HG03565 (cell line): Measurements from ENCODE around the gene ARSB.

Source experiments
- ATAC-seq: cut with Tn5 transposase; IDR thresholded peaks from one replicate; pipeline ENCODE4 v1.9.1; 2021; ENCODE audit warnings: mild to moderate bottlenecking, moderate library complexity; ENCODE audit not compliant: unreplicated experiment

Gene ARSB

GRCh38 chr5:78810098-78810920 is 174.8 kb downstream of the ARSB start:
- ATAC-seq: no peak

- ATAC-seq: no peak
Observed at GRCh38 chr5:78809444-78809843, 175.7 kb downstream of the ARSB start.

- ATAC-seq: no peak
Observed at GRCh38 chr5:78808818-78809217, 176.3 kb downstream of the ARSB start.

- no peak for ATAC-seq
Observed at GRCh38 chr5:78808380-78808779, 176.7 kb downstream of the ARSB start.

DNA sequence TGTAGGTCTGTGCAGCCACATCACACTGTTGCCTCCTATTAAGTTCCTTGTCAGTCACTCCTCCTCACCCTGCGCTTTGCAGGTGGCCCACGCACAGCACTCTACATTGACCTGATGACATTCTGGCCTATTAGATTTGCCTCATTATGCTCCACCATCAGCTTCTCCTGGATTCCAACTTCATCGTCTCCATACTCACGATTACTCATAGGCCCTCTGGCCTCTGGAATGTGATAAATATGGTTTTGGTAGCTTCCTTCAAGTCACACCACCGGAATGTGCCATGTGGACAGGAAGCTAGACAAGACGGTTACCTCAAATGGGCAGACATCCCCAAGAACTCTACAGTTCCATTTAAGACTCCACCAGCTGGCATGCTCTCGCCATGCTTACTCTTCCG is 178.6 kb downstream of the ARSB start:
- no peak for ATAC-seq

GRCh38 chr5:78805474-78806124 is 179.5 kb downstream of the ARSB start:
- ATAC-seq: no peak

DNA sequence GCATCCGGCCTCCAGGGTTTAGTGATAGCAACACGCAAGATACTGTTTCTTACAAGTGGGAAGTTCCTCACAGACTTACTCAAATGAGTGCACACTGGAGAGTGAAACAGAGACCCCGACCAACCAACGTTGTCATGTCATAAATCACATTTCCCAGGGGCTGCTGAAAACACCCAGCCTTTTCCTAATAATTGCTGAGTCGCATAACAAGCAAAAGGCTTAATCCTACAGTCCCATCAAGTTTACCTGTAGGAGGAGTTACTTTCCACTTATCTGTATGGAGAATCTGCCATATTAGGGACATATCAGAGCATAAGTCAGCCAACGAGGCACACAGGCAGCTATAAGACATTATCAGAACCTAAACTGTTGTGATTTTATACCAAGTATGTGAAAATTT is 180.1 kb downstream of the ARSB start:
- ATAC-seq: no peak

- ATAC-seq: no peak
Observed at GRCh38 chr5:78803941-78804340, 181.2 kb downstream of the ARSB start.

- ATAC-seq: no peak
Observed at GRCh38 chr5:78803353-78803752, 181.8 kb downstream of the ARSB start.

GRCh38 chr5:78801413-78801812 is 183.7 kb downstream of the ARSB start:
- no peak for ATAC-seq

- ATAC-seq: no peak
Observed at GRCh38 chr5:78799266-78800017, 185.7 kb downstream of the ARSB start.

- no peak for ATAC-seq
Observed at GRCh38 chr5:78798673-78799029, 186.5 kb downstream of the ARSB start.

DNA sequence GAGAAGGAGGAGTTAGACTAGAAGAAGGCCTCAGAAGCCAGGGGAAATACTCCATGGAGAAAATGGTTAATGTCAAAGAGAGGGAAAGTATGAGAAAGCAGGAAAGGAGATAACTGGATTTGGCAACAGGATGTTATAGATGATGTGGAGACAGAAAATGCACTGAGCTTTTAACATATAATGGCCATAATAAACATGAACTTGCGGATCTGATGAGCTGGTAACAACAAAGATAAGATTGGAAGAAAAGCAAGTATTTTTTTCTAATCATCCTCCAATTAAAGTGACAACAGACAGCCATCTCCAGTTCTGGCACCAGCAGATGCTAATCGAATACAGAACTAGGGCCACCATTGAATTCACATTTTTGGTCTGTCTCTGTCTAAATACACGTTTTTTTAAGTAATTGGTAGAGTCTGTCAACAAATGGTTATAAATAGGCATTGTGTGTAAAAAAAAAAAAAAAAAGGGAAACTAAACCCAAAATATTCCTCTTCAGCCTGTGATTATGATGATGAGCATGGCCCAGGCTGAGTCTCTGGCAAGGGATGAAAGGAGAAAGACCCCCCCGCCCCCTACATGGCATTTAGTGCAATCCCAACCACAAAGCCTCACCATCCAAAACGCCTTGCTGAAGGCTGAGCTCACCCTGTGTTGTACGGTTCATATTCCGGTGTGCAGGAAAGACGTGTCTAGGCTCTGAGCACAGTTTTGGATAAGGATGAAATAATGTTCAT is 187.0 kb downstream of the ARSB start:
- no peak for ATAC-seq

DNA sequence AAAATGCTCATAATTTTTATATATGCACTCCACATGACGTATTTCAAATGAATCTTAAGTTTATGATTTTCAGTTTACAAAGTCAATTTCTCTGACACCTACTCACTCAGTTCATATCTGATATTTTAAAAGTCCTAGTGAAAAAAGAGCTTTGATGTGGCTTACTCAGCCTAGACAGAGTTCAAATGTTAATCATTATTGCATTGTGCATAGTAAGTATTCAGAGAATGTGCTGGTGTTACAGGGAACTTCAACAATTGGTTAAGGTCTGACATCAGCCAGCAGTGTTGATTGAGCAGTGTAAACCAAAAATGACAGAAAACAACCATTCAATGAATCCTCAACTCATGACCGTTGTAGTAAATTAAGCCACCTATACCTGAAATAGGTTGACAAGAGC is 189.4 kb downstream of the ARSB start:
- no peak for ATAC-seq

DNA sequence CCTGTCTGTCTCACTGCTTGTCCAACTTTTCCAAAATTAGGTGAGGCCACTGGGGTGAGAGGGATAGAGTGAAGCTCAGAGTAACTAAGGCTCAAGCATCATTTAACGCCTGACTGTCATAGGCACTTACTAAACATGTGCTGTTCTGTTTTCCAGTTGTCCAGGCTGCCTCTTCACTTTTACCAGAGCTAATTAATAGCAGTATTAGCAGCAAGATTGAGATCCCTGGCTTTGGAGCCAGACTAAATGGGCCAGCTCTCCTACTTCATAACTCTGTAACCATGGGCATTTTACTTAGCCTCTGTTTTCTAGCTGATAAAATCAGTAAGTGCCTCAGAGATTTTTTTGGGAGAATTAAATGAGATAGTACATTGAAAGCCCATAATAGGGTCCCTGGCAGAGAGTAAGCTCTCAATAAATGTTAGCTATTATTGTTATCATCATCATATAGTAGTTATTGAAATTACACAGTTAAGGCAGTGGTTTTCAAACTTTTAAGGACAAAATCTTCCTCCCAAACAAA is 190.4 kb downstream of the ARSB start:
- no peak for ATAC-seq

DNA sequence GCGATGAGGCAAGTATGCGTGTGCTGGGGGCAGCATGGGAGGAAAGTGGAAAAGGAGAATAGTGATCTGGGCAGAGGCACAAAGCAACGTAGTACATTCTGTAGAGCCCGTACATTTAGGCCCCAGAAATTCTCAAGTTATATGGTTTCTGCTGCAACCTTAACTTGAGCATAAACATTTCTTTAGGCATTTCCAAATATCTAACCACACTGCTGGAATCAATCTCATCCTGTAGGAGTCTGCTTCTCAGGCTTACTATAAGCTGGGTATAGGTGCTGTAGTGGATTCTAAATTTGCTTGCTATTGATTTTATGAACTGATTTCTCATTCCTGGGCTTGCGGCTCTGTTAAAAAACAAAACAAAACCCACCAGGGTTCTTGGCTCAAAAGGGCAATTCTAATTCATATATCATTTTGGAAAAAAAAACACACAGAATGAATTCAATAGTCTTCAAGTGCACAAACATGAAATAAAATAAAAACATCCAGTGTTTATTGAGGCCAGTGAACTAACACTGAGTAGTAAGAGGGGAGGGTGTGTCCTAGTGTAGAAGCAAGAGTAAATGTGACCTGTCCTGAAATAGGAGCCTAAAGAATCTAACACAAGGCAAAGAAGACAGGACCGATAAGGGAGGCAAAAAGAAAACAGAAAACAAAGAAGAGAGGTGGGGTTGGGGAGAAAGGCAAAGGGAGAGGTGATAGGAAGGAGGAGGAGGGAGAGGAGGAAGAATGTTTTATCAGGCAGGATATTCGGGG is 191.0 kb downstream of the ARSB start:
- ATAC-seq: no peak

- ATAC-seq: no peak
Observed at GRCh38 chr5:78792345-78793055, 192.6 kb downstream of the ARSB start.

DNA sequence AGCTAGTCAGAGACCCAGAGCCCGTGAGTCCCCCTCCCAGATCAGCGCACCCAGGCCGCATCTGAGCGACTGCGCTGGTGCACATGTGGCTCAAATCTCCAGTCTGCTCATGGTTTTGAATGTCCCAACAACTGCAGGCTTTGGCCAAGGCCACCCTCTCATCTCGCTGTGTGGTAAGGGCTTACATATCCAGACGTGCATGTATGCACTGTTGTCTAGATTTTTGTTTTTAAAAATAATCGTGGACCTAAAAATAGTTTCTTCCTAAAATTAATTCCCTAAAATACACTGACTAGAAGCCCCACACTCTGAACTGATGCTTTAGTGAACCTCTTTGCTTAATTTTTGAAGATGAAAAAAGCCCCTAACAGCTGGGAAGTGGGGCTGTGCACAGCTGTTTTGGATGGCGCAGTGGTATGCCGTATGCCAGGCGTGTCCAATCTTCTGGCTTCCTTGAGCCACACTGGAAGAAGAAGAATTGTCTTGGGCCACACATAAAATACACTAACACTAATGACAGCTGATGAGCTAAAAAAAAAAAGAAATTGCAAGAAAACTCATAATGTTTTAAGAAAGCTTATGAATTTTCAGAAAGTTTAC is 193.5 kb downstream of the ARSB start:
- no peak for ATAC-seq

DNA sequence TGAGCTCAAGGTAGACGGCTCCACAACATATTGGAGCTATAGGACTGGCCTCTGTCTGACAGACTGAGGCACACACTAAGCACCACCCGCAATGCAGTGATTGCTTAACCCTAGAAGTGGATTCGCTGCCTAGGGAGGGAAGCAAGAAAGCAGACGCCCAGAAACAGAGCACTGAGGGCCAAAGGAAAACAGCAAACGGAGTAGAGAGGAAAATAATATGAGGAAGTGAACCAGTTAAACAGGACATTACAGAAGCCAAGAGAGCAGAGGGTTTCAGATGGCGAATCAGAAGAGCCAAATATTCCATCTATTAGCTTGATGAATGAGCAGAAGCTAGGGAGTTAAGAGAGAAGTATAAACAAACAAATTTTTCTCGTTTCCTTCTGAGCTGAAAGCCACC is 197.3 kb downstream of the ARSB start:
- no peak for ATAC-seq
